Measurements from ENCODE around the gene AKNAD1.

AKNAD1 gene

GRCh38 chr1:108803548-108803947 lies 53.3 kb downstream of the AKNAD1 start:
- Histone ChIP-seq H3K9ac (ENCODE audit: low read depth, low read length, poor library complexity, severe bottlenecking) (no peak overlapping the region), H3K79me2 (ENCODE audit: insufficient read depth, low read length) (no peaks in the 10 kb centered on the region), H2AFZ (ENCODE audit: low read length) (no peak overlapping the region), H3K9me2 (replicated peaks; ENCODE audit: low read depth, low read length) (no peaks in the 10 kb centered on the region), H3K36me3 (ENCODE audit: insufficient read depth, low read length) (peaks cover 69% of the 10 kb centered on the region; the same call in 1 of the 2 replicates), H3K4me1 (ENCODE audit: insufficient read depth, low read length, poor library complexity, severe bottlenecking) (no peaks in the 10 kb centered on the region), H3K9me3 (ENCODE audit: insufficient read depth, low read depth, low read length) (no peaks in the 10 kb centered on the region), H3K27me3 (ENCODE audit: insufficient read depth, low read length, poor library complexity, severe bottlenecking) (no peaks in the 10 kb centered on the region), H4K20me1 (ENCODE audit: insufficient read depth, low read length, poor library complexity, severe bottlenecking) (no peaks in the 10 kb centered on the region), H3K4me3 (ENCODE audit: low read length, poor library complexity, severe bottlenecking) (no peak overlapping the region), H3F3A (ENCODE audit: low read depth) (no peaks in the 10 kb centered on the region), H3K4me2 (ENCODE audit: low read depth, low read length, poor library complexity, severe bottlenecking) (no peak overlapping the region)
- TF ChIP-seq CTCF (conservative IDR thresholded peaks at IDR 0.05; ENCODE audit: low read length) (no peak), EZH2phosphoT487 (IDR thresholded peaks at IDR 0.05; ENCODE audit: borderline replicate concordance) (no peak)

GRCh38 chr1:108801101-108801500 lies 55.8 kb downstream of the AKNAD1 start:
- no peaks in the 10 kb centered on the region for H3F3A ChIP-seq (ENCODE audit: low read depth)
- H3K9me3 ChIP-seq (ENCODE audit: insufficient read depth, low read depth, low read length) = no peaks in the 10 kb centered on the region
- H3K27me3 ChIP-seq (ENCODE audit: insufficient read depth, low read length, poor library complexity, severe bottlenecking) = no peaks in the 10 kb centered on the region
- TF ChIP-seq CTCF (conservative IDR thresholded peaks at IDR 0.05; ENCODE audit: low read length) = no peak
- no peak for TF ChIP-seq EZH2phosphoT487 (IDR thresholded peaks at IDR 0.05; ENCODE audit: borderline replicate concordance)
- H3K79me2 ChIP-seq (ENCODE audit: insufficient read depth, low read length) = no peaks in the 10 kb centered on the region
- no peaks in the 10 kb centered on the region for H3K9me2 ChIP-seq (replicated peaks; ENCODE audit: low read depth, low read length)
- no peak overlapping the region for H3K4me2 ChIP-seq (ENCODE audit: low read depth, low read length, poor library complexity, severe bottlenecking)
- H3K4me1 ChIP-seq (ENCODE audit: insufficient read depth, low read length, poor library complexity, severe bottlenecking) = no peaks in the 10 kb centered on the region
- H2AFZ ChIP-seq (ENCODE audit: low read length) = no peak overlapping the region
- no peaks in the 10 kb centered on the region for H4K20me1 ChIP-seq (ENCODE audit: insufficient read depth, low read length, poor library complexity, severe bottlenecking)
- H3K4me3 ChIP-seq (ENCODE audit: low read length, poor library complexity, severe bottlenecking) = no peak overlapping the region
- peaks cover 72% of the 10 kb centered on the region; the same call in 1 of the 2 replicates for H3K36me3 ChIP-seq (ENCODE audit: insufficient read depth, low read length)
- H3K9ac ChIP-seq (ENCODE audit: low read depth, low read length, poor library complexity, severe bottlenecking) = no peak overlapping the region

GRCh38 chr1:108799001-108799400 lies 57.9 kb downstream of the AKNAD1 start:
- no peak overlapping the region for H3K4me3 ChIP-seq (ENCODE audit: low read length, poor library complexity, severe bottlenecking)
- H4K20me1 ChIP-seq (ENCODE audit: insufficient read depth, low read length, poor library complexity, severe bottlenecking) = no peaks in the 10 kb centered on the region
- no peaks in the 10 kb centered on the region for H3F3A ChIP-seq (ENCODE audit: low read depth)
- H3K4me1 ChIP-seq (ENCODE audit: insufficient read depth, low read length, poor library complexity, severe bottlenecking) = no peaks in the 10 kb centered on the region
- H2AFZ ChIP-seq (ENCODE audit: low read length) = no peak overlapping the region
- H3K9ac ChIP-seq (ENCODE audit: low read depth, low read length, poor library complexity, severe bottlenecking) = no peak overlapping the region
- H3K36me3 ChIP-seq (ENCODE audit: insufficient read depth, low read length) = peaks cover 76% of the 10 kb centered on the region; the same call in 1 of the 2 replicates
- TF ChIP-seq CTCF (conservative IDR thresholded peaks at IDR 0.05; ENCODE audit: low read length) (no peak), EZH2phosphoT487 (IDR thresholded peaks at IDR 0.05; ENCODE audit: borderline replicate concordance) (no peak)
- no peaks in the 10 kb centered on the region for H3K27me3 ChIP-seq (ENCODE audit: insufficient read depth, low read length, poor library complexity, severe bottlenecking)
- no peaks in the 10 kb centered on the region for H3K79me2 ChIP-seq (ENCODE audit: insufficient read depth, low read length)
- H3K4me2 ChIP-seq (ENCODE audit: low read depth, low read length, poor library complexity, severe bottlenecking) = no peak overlapping the region
- H3K9me3 ChIP-seq (ENCODE audit: insufficient read depth, low read depth, low read length) = no peaks in the 10 kb centered on the region
- H3K9me2 ChIP-seq (replicated peaks; ENCODE audit: low read depth, low read length) = no peaks in the 10 kb centered on the region
